NCI-H146 treated with DMSO at 0.1 percent for 48 hours (cell line): ENCODE data around the gene ATP2B3.

Source experiments
- DNase-seq: peaks from one replicate; lab custom pipeline; 2025; ENCODE audit not compliant: unreplicated experiment; lab: John Stamatoyannopoulos, UW

Gene ATP2B3

DNA sequence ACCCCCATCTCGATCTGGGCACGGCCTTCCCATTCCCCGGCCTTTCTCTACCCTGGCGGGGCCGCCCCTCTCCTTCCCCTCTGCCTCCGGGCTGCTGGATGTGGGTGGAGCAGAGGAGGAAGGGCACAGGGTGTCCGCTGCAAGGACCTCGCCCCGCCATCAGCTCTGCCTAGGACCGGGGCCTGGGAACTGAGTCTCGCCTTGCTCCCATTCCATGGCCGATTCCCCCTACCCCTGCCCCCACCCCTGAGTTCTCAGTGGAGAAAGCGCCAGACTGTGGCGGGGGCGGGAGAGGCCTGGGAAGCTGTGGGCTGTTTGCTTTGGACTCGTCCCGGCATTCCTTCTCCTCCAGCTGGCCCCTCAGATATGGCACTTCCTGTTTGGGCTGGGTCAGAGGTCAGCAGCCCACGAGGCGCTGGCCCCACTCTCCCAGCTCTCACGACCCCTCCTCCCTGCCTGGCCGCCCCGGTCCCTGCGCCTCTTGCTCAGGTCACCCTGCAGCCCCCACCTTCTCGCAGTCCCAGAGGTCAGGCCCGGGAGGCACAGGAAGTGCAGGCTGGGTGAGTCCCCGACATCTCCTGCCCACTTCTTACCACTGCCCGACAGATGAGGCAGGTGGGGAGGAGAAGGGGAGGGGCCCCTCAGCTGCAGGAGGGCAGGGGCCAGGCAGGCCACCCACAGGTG lies 29.1 kb upstream of the ATP2B3 start:
- no peak for DNase-seq

DNA sequence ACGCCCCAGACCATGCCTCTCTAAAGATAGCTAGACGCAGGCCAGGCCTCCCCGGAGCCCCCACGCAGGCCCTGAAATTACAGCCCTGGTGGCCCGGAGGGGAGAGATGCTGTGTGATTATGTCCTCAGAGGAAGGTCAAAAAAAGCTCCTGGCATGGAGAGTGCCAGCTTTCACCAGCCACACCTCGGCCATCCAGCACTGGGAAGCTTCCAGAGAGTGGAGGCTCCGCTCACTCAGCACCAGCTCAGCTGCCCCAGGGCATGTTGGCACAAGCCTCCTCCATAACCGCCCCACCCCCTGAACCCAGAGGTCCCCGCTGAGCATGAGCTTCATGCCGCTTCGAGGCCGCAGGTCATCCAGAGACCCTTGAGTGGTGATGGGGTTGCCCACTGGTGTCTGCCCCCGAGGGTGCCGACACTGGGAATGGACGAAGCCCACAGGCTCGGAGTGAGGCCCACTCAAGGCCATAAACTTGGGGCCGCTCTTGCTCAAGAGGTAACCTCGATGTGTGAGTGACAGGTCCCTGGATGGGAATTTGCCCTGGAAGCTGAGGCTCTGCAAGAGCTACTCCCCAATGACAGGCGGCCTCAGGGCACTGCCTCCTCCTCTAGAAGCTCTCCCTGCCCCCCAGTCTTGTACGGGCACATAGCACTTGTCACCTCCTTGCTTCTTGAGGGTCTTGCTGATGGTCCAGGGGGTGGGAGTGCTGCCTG lies 27.1 kb upstream of the ATP2B3 start:
- no peak for DNase-seq

DNA sequence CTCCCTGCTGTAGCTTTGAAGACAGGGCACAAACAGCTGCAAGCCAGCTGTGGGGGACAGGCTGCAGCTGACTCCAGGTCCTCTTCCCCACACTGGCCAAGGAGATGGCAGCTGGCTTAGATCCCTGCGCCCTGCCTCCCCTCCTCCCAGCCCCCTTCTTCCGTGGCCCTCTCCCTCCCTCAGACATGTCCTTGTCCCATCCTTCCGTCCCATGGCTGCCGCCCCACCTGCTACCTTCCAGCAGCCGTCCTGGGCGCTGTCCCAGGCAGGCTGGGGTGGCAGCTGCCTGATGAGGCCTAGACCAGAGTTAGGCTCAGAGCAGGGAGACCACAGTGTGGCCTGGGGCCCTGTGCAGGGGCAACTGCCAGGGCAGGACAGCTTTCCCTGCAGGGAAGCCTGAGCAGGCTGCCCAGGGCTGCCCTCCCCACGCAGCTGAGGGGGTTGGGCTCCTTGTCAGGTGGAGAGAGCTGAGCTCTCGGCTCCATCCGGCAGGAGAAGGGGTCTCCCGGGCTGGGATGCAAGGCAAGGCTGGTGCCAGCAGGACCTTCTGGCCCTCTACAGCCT lies 26.0 kb upstream of the ATP2B3 start:
- no peak for DNase-seq

DNA sequence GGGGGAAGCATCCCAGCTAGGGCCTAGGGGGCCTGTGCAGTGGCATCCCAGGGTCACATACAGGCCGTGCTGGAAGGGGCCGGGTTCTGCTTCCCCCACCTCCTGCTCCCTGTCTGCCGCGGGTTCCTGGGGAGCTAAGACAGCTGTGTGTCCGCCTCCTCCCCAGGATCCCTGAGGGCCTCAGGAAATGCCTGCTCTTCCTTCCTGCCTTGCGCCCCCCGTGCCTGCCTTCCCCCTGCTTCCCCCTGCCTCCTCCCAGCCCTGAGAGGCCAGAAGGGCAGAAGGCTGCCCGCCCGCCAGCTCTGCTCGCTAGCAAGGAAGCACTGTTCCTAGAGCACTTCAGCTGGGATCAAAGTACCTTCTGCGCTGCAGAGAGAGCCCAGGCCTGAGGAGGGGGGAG lies 25.5 kb upstream of the ATP2B3 start:
- DNase-seq = no peak

DNA sequence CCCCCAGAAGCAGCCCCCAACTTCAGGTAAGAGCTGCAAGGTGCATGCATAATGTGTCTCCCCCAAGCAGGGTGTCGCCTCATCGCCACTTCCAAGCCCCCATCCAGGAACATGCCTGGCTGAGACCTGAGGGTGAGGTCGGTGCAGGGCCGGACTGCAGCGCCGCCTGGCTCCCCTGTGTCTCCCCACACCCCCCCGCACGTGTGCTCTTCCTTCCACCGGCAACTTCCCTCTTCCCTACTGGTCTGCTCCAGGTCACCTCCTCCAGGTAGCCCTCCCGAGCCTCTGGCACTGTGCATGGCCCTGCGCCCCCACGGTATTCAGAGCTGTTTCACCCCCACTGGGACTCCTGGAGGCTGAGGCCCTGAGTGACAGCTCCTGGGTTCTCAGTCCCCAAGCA lies 24.9 kb upstream of the ATP2B3 start:
- no peak for DNase-seq

DNA sequence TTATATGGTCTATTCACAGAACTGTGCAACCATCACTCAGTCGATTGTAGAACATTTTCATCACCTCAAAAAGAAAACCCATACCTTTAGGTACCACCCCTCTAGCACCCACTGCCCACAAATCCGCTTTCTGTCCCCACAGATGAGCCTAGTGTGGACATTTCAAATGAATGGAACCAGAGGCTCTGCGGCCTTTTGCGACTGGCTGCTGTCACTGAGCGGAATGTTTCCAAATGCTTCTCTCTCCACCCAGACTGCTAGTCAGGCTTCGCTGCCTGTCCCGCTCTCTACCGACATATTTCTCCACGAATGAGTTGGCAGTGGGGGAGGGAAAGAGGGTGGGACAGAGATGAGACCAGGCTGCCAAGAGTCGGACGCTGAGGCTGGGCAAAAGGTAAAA lies 24.4 kb upstream of the ATP2B3 start:
- no peak for DNase-seq

DNA sequence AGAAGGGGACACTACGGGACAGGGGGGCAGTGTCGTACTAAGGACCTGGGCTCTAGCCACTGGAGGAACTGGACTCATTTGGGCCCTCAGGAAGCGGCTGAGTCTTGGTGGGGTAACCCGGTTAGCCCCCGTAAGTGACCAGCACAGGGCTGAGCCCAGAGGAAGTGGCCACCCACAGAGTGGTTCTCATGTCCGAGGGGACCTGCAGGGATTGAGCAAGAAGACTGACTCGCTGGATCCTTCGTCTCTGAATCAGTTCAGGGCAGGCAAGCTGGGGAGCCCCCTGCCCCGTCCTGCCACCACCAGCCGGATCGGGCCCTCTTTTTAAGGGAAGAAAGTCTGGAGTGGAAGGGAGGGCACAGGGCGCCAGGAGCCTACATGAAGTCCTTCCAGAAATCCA lies 23.4 kb upstream of the ATP2B3 start:
- no peak for DNase-seq

DNA sequence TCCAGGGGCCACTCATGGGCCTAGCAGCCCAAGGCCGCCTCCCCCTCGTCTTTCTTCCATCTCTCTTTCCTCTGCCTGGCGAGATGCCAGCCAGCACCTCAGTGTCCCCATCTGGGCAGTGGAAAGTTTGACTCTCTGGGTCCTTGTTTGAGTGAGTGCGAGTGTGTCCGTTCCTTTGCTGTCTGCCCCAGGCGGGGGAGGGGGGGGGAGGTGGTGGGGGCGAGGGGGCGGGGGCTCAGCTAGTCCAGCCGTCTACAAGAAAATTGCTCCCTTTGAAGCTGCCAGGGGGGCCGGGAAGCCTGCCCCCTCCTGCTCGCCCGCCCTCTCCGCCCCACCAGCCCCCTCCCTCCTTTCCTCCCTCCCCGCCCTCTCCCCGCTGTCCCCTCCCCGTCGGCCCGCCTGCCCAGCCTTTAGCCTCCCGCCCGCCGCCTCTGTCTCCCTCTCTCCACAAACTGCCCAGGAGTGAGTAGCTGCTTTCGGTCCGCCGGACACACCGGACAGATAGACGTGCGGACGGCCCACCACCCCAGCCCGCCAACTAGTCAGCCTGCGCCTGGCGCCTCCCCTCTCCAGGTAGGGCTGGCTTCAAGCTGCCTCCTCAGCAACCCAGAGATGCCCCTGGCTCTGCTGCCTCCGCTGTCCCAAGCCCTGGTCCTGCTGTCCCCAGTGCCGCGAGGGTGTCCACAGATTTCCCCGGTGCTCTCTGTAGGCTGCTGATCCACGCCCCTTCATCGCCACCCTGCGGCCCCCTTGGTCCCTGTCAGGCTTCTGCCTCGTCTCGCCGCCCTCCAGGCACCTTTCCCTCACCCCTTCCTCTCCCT lies 22.7 kb upstream of the ATP2B3 start, which contains the start of gene BGN:
TSS of gene BGN (plus strand) at position 440 of the 821 bp plus-strand sequence. CDS start 9,652 bp downstream, outside the sequence.
- DNase-seq = peak; percentile 6

DNA sequence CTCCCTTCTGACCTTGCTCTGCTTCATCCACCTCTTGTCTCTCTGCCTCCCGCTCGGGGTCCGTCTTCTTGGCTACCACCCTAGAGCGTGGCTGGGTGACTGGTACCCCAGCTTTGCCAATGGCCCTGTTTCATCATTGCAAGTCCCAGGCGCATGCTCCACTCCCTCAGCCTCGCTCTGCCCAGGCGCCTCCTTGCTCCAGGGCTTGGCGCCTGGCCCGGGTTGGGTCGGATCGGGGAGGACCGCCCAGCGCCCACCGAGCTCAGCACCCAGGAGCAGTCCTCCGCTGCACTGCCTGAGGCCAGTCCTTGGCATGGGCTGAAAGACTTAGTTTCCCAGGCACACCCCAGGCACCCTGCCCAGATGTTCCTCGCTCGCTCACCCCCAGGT lies 22.1 kb upstream of the ATP2B3 start:
- DNase-seq = no peak

DNA sequence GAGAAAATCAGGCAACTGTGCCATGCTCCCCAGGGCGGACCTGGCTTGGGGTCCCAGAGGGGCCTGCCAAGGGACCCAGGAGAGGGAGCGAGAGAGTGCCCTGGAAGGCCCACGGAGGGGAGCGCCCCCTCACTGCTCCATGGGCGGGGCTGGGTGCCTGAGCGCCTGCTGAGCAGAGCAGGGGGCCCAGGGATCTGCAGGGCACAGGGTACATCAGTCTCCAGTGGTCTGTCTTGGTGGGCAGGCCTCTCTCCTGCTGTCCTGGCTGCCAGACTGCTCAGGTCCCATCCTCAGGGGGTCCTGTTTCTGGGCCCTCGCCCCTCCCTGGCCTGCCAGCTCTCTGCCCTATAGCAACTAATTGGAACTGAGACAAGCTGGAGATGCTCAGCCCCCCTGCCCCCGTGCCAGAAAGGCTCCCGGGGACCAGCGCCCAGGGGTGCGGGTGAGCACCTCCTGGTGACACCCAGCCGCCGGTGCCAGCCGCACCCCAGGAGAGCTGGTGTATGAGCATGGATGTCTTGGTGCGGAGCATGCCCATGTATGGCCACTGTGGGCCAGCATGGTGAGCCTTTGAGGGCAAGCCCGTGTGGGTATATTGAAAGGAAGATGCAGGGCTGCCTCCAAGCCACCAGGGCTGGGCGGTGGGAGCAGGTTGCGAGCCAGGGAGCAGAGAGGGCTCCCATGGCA lies 21.4 kb upstream of the ATP2B3 start:
- no peak for DNase-seq

DNA sequence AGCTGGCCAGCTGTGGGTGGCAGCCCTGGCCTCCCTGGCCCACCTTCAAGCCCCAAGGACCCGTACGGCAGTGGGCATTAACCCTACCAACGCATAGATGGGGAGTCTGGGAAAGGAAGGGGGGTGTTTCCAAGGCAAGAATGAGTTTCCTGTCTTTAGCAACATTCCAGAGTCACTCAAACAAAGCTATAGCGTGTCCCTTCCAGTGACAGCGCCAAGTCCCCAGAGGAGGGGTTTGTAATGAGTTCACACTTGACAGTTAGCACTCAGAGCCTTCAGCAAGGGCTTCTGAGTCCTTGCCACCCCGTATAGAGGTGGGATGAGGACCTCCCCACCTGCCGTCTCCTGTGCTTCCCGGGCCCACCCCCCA lies 20.9 kb upstream of the ATP2B3 start:
- no peak for DNase-seq

DNA sequence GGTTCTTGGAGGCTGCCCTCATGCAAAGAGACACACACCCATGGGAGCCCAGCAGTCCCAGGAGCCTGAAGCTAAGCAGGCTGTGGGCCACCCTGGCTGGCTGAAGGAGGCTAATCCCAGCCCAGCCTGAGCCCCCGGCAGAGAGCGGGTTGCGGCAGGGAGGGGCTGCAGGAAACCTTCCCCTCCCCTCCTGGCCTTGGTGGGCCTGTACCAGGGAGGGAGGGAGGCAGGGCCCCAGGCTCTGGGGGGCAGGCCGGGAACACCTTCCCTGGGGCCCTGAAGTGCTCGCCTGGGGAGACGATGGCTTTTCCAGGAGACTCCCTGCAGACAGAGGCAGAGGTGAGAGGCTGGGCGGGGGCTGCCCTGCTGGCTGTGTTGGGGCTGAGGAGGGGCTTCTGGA lies 19.0 kb upstream of the ATP2B3 start:
- no peak for DNase-seq

DNA sequence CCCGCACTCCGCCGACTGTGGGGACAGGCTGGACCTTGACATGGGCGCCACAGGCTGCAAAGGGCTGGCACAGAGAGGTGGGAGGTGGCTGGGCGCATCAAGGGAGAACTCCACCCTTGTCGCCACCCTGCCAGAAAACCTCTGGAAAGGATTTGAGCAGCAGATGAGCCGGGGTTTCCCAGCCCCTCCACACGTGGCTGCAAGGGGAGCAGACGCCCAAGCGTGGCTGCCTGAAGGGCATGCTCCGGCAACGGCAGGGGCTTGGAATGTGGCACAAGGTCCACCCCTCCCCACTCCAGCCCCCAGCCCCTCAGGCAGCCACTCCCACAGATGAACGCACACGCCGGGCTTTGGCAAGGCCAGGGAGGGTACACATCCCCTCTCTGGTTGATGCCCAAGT lies 18.1 kb upstream of the ATP2B3 start:
- DNase-seq = no peak

DNA sequence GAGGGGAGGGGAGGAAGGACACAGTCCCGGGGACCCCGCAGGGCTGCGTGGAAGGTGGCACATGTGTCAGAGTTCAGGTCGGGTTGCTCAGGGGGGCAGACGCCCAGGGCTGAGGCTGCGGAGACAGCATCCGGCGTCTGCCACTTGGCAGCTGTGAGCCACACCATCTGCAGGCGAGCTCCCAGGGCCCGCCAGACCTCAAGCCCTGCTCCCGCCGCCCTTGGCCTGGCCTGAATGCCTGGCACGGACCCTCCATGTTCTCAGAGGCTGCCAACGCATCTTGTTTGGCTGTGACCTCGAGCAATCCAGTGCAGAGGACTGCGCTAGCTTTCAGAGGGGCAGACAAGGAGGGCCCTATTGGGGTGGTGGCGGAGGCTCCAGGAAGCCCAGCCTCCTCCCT lies 17.6 kb upstream of the ATP2B3 start:
- DNase-seq = no peak

DNA sequence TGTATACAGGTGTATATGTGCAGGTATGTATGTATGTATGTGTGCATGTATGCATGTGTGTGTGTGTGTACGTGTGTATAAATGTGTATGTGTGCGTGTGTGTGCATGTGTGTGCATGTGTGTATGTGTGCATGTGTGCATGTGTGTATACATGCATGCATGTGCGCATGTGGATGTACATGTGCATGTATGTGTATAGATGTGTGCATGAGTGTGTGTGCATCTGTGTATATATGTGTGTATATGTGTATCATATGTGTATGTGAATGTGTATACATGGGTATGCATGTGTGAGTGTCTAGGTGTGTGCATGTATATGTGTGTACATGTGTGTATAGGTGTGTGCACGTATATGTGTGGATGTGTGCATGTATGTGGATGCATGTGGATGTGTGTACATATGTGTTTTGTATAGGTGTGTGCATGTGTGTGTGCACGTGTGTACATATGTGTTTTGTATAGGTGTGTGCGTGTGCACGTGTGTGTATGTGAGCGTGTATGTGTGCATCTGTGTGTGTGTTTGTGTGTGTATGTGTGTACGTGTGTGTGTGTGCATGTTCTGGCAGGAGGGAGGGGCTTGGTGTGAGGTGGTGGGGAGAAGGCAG lies 16.7 kb upstream of the ATP2B3 start:
- no peak for DNase-seq

DNA sequence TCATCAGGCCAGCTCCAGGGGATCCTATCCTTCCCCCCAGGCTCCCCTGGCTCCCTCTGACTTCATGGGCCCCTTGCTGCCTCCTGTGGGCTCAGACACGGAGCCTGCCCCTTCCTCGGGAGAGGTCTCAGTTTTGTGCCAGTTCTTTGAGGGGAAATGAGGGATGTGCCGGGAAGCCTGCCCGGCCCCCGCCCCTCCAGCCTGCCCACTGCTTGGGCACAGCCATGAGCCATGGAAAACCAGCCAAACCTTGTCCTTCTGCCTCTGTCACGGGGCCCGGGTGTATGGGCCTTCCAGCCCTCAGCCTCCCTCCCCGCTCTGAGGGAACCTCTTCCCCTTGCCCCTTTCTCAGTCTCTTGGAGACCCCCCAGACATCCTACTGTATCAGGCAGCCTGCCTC lies 15.9 kb upstream of the ATP2B3 start:
- DNase-seq = no peak

DNA sequence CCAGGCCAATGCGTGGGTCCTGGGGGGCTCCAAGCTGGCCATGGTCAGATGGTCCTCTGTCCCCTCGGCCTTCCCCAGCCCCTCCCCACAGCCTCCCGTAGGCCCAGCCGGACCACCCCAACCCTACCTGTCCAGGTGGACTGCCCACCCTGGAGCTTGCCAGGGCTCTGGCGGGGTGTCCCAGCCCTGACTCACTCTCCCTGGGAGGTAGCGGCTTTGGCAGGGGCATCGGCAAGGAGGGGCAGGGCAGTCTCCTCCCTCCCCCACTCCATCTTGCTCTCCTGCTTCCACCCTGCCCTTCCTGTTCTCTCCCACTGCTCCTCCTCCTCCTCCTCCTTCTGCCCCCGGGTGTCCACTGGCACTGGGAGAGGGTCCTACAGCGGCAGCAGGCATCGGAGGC lies 15.3 kb upstream of the ATP2B3 start:
- no peak for DNase-seq

DNA sequence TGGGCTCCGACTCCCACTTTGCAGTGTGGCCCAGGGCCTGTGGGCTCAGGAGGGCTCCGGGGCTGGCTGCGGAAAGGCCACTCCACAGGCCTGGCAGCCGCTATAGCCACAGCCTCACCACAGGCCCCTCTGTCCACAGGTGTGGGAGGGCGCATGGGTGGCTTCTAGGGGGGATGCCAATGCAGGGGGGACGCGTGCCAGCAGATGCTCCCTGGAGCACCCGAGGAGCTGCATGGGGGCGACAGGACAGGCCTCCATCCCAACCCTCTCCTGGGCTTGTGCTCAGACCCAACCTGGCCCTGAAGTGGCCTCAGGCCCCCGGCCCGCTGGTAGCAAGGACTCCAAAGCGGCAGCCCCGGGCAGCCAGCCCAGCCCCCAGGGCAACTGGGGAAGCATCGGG lies 14.6 kb upstream of the ATP2B3 start:
- no peak for DNase-seq

DNA sequence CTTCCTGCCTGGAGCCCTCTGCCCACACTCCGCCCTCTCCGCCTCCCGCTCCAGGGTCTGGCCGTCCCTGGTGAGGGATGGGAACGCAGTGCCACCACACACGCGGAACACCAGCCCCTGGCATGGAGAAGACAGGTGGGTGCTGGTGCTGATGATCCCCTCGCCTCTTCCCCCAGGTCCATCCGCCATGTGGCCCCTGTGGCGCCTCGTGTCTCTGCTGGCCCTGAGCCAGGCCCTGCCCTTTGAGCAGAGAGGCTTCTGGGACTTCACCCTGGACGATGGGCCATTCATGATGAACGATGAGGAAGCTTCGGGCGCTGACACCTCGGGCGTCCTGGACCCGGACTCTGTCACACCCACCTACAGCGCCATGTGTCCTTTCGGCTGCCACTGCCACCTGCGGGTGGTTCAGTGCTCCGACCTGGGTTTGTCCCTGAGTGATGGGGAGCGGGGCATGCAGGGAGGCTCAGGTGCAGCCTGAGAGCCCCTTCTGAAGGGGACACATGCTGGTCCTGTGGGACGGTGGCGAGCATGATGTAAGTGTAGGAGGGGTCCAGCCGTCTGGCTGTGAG lies 12.9 kb upstream of the ATP2B3 start:
- DNase-seq = no peak

DNA sequence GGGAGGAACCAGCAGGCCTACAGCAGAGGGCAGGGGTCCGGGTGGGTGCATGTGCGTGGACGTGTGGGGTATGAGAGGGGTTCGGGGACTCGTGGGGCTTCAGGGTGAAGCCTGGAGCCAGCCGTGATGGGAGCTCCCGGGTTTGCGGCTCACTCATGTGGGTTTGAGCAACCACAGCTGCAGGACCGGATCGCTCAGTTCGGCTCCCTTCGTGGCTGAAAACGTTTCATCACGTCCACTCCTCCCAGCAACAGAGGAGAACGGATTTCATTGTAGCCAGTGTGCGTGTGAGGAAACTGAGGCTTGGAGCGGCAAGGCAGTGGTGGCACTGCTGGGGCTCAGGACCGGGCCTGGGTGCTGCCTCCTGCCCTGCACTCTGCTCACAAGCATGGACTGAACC lies 12.1 kb upstream of the ATP2B3 start:
- no peak for DNase-seq
